Mammary epithelial cell (primary cell): ENCODE measurements around the gene PTPRT.

Experiments
- EZH2 ChIP-seq: IDR thresholded peaks from 2 replicates; pipeline ENCODE4 v1.6.1; 2012; ENCODE audit warnings: low read length, inconsistent platforms, borderline replicate concordance
- TF ChIP-seq, protein P1 (sequence below), 2 donors: IDR thresholded peaks in 1 of 2; conservative IDR thresholded peaks in 1 of 2; 2 replicates each; pipeline ENCODE4 v1.5.1; 2011 to 2012; ENCODE audit warnings: inconsistent platforms in 2 of 2, low read length in 2 of 2, mild to moderate bottlenecking in 2 of 2, control low read depth in 1 of 2, low read depth in 1 of 2; ENCODE audit not compliant: insufficient read depth in 1 of 2; ENCODE audit errors: extremely low read depth in 1 of 2

DNA sequence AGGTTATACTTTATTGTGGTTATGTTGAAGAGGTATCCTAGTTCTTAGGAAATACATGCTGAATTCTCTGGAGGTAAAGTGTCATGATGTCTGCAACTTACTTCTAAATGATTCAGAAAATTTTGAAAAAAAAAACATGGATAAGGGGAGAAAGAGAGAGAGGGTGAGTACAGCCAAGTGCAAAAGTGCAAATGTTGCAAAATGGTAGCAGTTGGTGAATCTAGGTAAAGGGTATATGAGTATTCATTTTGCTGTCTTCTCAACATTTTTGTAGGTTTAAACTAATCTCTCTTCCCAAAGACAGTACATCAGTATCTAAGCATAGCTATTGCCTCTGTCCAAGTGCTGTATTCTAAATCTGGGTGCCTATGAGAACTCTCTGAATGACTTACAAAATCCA lies 992.1 kb downstream of the PTPRT start:
- TF ChIP-seq, protein P1, sequence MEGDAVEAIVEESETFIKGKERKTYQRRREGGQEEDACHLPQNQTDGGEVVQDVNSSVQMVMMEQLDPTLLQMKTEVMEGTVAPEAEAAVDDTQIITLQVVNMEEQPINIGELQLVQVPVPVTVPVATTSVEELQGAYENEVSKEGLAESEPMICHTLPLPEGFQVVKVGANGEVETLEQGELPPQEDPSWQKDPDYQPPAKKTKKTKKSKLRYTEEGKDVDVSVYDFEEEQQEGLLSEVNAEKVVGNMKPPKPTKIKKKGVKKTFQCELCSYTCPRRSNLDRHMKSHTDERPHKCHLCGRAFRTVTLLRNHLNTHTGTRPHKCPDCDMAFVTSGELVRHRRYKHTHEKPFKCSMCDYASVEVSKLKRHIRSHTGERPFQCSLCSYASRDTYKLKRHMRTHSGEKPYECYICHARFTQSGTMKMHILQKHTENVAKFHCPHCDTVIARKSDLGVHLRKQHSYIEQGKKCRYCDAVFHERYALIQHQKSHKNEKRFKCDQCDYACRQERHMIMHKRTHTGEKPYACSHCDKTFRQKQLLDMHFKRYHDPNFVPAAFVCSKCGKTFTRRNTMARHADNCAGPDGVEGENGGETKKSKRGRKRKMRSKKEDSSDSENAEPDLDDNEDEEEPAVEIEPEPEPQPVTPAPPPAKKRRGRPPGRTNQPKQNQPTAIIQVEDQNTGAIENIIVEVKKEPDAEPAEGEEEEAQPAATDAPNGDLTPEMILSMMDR (conservative IDR thresholded peaks at IDR 0.05 in 1 of 2, IDR thresholded peaks at IDR 0.05 in 1 of 2; ENCODE audit: extremely low read depth in 1 of 2, insufficient read depth in 1 of 2, low read depth in 1 of 2, low read length in 2 of 2): no peak
- no peak for TF ChIP-seq EZH2
